ENCODE measurements around the gene CTCFL. TPM values are rescaled to one million over a fixed set of nuclear protein-coding genes. Genes with fewer than 3 reads are reported as not detected.

The CTCFL gene
- polyA plus RNA-seq, 4 donors = 1.4 to 4.5 (median 2.2) TPM

DNA sequence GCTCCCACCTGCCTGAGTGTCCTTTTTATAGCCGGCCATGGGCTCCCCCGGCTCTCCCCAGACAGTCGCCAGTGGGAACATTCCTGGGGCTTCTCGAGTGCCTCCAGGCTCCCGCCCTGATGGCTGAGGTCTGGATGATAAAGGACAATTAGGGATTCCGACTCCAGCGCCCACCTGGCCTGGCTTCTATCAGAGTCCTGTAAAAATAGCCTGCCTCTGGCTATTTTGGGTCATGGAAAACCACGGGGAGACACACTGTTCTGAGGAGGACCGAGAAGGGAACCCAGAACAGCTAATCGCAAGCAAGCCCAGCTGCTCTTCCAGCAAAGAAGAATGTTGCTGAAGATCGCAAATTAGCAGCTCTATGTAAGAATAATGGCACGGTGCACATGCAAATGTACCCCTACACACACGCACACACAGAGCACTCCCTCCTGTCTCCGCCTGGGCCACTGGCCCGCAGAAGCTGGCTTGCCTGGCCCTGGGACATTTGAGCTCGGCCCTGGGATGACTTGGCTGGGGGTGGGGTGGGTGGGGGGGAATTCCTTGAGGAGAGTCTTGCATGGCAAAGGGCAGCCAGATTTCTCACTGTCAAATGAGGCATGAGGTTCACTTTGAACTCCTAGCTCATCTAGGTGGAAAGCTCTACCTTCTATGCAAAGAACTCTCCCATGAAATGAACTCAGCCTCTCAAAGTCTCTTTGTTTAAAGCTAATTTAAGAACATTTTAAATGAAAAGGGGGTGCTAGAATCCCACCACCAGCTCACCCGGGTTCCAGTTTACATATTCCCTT lies 55.3 kb downstream of the CTCFL start:
- peak in 1 of 4 donors; percentile 63 for DNase-seq (ENCODE audit: low read depth in 4 of 4, low spot score in 3 of 4)

DNA sequence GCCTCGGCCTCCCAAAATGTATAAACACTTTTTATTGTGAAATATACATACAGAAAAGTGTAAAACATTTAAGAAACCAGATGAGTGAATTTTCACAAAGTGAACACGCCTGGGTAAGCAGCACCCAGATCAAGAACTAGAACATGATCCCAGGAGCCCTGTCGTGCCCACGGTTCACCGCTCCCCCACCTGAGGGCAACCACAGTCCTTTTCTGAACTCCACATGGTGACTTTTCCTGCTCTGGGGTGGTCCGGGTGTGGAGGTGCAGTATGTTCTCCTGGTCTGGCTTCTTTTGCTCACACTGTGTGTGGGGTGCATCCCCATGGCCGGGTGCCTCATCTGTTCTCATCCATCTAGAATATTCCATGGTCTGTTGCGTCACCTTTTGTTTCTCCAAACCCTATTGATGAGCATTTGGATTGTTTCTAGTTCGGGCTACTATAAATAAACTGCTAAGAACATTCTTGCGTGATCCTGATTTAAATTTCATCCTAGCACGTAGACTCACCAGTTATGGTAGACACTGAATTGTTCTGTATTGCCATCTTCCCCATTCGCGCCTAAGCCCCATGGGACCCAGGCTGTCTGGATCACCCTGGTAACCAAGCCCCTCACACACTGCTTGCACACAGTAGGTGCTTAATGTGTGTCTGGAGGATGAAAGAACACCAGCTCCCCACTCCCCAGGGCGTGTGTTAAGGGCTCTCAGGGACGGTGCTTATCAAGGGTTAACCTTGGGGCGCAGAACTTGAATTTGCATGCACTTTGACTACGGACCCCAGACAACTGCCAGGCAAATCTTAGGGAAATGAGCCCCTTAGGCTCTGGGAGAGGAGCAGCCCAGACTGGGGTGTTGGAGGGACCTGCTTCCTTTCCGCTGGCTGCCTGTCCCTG lies 56.2 kb downstream of the CTCFL start:
- DNase-seq (ENCODE audit: low read depth in 4 of 4, low spot score in 3 of 4) = no peak

DNA sequence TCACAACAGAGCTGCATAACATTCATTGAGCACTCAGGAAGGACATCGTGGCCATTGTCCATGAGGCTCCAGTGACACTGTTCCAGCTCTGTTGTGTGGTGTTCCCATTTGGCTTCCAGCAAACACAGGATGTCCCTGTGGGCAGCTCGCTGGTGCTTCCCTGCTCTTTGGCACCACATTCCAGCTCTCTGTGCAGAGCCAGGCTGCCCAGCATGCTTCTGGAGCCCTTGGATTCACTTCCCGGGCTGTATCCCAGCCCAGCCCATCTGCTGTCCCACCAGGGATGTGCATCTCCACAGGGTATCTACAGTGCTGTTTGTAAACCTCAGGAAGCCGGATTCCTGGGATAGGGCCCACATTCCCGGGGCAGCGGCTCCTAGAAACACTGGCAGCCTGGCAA lies 57.2 kb downstream of the CTCFL start:
- no peak for DNase-seq (ENCODE audit: low read depth in 4 of 4, low spot score in 3 of 4)

DNA sequence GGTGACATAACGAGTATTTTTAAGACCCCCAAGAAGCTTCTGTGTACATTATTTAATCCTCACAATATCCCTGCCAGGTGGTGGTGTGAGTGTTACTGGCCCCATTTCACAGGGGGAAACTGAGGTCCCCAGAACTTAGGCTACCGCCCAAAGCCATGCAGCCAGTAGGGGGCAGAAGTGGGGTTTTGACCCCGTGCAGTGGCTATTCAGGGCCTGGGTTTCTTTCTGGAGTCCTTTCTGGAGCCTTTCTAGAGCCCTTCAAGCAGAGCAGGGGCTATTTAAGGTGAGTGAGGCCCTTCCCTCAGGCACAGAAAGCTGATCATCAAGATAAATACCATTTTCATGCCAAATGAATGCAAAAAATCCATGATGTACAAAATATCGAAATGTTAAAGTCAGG lies 59.0 kb downstream of the CTCFL start:
- no peak for DNase-seq (ENCODE audit: low read depth in 4 of 4, low spot score in 3 of 4)

DNA sequence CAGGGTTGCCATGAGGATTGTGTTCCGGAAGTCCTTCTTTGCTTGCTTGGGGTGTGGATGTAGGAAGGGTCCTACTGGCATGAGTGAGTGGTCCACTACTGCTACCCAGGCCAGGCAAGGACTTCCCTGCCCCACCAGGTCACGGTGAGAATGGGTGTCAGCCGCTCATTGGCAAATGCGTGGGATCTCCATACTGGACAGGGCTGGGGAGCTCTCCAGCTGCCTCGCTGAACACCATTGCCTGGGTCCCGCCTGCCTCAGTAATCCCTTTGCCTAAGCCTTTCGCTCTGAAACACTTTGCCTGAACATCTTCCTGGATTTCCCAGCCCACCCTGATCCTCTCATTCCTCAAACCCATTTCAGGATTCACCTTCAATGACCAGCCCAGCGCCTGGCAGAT lies 59.5 kb downstream of the CTCFL start:
- no peak for DNase-seq (ENCODE audit: low read depth in 4 of 4, low spot score in 3 of 4)

DNA sequence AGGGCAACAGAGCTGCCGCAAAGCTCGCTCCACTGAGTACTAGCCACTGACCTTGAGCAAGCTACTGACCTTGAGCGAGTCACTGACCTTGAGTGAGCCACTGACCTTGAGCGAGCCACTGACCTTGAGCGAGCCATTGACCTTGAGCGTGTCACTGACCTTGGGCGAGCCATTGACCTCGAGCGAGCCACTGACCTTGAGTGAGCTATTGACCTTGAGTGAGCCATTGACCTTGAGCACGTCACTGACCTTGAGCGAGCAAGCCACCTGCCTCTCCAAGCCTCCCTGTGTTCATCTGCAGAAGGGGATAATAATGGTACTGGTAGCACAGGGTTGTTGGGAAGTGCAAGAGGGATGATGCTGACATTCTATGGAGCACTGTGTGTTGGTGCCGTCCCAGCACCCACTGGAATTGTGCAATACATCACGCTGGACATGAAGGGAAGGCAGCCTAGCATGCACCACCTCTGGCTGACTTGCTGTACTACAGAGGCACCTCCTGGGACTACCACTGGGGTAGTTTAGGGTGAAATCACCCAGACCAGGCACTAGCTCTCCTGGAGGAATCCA lies 60.2 kb downstream of the CTCFL start:
- DNase-seq (ENCODE audit: low read depth in 4 of 4, low spot score in 3 of 4) = no peak

DNA sequence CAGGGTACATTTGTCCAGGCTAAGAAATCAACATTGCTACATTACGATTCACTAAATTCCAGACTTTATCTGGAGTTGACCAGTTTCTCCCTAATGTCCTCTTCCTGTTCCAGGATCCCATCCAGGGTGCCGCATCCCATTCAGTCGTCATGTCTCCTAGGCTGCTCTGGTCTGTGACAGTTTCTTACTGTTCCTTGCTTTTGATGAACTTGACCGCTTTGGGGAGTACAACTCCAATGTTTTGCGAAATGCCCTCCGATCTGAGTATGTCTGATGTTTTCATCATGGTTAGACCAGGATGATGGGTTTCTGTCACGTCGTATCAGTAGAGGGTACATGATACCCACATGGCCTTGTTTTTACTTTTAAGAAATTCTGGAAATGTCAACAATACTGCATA lies 62.2 kb downstream of the CTCFL start:
- no peak for DNase-seq (ENCODE audit: low read depth in 4 of 4, low spot score in 3 of 4)

DNA sequence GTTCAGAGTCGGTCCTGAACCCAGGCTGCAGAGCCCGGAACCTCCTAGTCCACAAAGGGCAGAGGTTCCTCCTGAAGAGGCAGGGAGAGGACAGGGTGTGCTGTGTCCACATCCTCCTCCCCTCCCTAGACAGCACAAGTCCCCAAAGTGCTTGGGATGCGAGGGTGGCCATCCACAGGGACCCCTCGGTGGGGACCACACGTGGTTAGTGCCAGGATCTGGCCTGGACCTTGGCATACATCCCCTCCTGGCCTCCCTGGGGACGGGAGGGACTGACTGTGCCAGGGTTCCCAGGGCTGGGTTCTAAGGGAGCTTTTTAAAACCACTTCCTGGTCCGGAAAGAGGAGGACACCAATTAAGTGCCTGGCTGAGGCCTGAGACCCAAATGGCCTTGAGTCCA lies 63.2 kb downstream of the CTCFL start:
- no peak for DNase-seq (ENCODE audit: low read depth in 4 of 4, low spot score in 3 of 4)

DNA sequence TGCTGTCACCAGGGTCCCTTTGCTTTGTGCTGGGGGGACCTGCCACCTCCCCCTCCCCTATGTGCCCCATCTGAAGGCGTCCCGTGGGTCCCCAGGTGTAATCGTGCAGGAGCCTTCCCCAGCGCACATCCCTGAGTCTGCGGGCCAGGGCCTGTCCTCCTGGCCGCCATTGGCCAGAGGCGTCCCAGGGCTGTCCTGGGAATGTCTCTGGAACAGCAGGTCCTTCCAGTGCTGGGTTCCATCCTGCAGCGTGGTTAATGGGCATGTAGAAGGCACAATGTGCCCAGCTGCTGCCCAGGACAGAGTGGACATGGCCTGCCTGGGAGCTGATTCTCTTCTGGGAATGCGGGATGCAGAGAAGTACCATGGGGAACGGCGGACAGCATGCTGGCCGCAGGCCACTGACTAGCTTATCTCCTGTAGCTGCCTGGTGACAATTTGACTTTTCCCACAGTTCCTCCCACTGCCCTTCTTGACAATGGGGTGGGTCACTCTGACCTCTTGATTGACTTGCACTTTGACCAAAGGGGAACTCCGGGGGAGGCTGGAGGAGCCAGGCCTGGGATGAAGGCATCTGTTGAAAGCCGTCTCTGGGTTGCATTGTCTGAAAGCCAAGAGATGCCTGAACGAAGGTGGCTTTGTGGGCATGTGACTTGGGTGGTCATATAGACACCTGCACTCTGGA lies 64.0 kb downstream of the CTCFL start:
- DNase-seq (ENCODE audit: low read depth in 4 of 4, low spot score in 3 of 4) = no peak

DNA sequence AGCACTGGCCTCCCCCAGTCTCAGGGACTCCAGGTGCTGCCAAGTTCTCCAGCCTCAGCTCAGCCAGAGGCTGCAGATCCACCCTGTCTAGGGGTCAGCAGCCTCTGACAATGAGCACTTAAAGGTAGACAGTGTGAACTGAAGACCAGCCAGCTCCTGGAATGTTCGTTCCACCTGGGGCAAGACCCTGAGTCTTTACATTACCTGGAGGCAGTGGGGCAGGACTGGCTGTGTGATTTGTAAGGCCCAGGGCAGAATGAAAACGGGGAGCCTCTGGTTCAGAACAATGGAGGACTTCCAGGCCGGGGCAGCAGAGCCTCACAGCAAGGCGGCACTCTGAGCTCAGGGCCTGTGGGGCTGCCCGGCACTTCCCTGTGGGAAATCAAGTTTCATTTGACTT lies 65.0 kb downstream of the CTCFL start:
- DNase-seq (ENCODE audit: low read depth in 4 of 4, low spot score in 3 of 4) = no peak

DNA sequence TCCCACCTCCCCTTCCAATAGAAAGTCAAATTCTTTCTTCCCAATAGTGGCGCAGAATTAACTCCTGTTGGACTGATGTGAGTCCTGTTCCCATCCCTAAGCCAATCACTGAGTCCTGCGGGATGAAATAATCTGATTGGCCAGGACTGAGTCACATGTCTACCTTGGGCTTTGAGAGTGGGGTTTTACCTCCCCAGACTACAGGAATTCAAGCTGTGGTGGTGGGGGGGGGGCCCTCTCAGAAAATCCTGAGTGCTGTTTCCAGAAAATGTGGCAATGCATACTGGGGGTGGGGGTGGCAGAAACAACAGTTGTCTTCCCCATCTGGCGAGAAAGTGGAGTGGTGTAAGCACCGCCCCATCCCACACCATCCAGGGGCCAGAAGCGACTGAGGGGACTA lies 65.7 kb downstream of the CTCFL start:
- DNase-seq (ENCODE audit: low read depth in 4 of 4, low spot score in 3 of 4) = no peak

DNA sequence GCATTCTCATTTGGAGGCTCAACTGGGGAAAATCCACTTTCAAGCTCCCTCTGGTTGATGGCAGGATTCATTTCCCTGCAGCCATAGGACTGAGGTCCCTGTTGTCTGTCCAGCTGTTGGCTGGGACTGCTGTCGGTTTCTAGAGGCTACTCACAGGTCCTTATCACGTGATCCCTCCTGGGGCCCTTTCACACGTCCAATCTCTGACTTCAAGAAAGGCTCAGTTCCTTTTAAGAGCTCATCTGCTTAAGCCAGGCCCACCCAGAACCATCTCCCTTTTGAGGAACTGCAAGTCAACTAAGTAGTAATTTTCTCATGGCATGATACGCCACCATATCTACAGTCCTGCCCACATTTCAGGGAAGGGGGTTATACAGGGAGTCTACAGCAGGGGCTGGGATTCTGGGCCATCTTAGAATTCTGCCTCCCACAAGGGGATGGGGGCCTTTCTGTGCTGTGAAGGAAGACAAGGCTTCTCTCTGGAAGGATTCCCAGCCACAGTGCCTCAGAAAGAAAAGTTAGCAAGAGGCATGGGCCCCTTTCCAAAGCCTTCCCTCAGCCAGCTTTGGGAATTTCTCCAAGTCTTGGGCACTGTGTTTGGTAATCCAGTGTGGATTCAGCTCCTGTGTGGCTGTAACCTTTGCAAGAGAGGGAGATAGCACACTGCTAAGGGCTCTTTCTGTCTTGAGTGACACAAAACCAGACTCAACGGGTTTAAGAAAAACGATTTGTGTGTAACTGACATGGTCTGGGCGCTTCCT lies 66.4 kb downstream of the CTCFL start:
- DNase-seq (ENCODE audit: low read depth in 4 of 4, low spot score in 3 of 4) = no peak

DNA sequence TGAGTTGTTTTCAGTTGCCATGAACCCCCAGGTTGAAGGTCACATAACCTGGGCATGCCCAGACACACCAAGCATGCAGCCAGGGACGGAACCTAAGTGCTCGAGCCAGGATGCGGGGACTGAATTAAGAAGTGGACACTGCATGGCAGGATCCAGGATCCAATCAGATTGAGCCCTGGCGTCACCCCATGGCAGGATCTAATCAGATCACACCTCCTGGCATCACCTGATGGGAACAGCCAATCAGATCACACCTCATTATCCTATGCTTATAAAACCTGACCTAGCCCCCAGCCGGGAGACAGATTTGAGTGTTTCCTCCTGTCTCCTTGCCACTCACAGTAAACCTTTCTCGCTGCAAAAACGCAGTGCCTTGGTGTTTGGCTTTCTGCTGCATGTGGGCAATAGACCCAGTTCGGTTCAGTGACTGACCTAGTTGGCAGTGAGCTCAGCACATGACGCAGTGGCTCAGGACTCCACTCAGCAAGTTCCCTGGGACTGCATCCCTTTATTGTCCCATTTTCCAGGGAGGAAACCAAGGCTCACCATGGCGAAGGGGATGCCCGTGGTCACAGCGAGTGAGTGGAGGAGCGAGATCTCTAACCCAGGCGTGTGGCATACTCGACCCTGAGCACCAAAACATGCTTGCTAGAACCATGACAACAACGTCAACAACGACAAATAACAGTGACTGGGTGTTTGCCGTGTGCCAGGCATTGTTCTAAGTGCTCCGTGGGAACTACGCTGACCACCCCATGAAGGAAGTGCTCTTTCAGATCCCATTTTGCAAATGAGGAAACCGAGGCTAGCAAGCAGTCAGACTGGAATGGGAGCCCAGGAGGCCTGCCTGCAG lies 67.5 kb downstream of the CTCFL start:
- DNase-seq (ENCODE audit: low read depth in 4 of 4, low spot score in 3 of 4) = no peak

DNA sequence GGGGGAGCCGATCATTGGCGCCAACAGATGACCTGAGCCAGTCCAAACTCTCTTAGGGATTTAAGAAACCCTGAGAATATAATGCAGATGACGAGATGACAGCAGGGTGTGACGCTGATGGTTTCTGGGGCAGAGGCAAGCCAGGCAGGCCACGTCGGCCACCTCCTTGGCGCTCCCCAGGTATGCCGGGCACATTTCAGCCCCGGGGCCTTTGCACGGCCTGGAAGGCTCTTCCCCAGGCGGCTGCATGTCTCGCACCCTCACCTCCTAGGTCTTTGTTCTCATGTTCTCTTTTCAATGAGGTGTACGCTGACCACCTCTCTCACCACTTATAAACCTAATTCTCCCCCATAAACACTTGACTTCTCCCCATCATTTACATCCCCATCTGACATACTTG lies 68.8 kb downstream of the CTCFL start:
- DNase-seq (ENCODE audit: low read depth in 4 of 4, low spot score in 3 of 4) = no peak

DNA sequence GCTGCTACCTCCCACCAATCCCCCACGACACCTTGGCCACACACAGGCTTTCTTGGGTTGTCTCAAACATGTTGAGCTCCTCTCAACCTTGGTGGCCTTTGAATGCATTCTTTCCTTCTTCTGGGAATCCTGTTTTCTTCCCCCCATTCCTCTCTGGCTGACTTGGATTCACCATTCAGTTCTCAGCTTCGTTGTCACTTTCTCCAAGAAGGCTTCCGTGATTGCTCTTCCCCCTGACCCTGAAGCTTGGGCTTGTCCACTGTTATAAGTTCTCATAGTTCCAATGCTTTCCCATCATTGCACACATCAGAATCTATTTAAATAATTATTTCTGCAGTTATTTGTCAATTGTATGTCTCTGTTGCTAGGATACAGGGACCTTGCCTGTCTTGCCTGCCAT lies 69.6 kb downstream of the CTCFL start:
- no peak for DNase-seq (ENCODE audit: low read depth in 4 of 4, low spot score in 3 of 4)

DNA sequence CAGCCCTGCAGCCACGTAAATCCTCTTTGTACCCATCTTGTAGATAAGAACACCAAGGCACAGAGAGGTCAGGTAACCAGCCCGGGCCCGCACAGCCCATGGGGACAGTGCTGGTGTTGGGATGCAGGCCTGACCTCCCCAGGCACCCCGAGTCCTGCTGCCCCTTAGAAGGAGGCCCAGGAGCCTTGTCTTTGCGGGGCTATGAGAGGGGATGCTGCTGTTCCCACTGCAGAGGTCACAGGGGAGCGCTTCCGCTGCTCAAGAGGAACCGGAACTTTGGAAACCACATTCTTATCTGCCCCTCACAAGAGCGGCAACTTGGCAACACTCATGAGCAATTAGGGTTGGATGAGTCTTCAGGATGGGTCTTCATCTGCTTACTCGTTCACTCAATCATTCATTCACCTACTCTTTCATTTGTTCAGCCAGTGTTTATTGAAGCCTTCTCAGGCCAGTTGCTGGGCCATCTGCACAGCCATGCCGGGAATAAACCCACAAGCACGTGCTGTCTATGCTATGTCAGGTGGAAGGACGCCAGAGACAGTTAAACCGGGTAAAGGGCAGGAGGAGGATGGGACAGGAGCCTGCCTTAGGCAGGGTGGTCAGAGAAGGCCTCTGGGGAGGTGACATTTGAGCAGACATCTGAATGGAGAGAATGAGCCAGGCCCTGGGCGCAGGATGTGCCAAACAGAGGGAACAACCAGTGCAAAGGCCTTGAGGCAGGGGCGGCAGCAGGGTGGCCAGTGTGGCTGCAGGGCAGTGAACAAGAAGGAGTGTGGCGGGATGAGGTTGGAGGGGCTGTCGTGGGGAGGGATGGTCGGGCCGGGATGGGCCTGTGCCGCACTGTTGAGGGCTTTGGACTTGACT lies 72.9 kb downstream of the CTCFL start:
- no peak for DNase-seq (ENCODE audit: low read depth in 4 of 4, low spot score in 3 of 4)

DNA sequence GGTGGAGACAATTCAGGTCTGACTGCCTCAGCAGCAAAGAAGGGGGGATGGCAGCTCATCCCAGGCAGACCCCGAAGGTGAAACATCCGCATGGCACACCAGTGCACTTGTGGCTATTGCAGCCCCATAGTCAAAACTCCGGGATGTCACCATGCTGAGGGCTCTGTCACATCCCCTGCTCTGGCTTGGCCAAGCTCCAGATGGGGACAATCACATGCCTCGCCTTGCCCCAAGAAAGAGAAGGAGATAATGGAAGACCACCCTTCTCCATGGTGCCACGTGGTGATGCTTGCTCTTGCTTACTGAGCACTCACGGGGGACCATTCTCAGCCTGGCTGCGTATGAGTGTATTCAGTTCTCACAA lies 73.5 kb downstream of the CTCFL start:
- no peak for DNase-seq (ENCODE audit: low read depth in 4 of 4, low spot score in 3 of 4)

DNA sequence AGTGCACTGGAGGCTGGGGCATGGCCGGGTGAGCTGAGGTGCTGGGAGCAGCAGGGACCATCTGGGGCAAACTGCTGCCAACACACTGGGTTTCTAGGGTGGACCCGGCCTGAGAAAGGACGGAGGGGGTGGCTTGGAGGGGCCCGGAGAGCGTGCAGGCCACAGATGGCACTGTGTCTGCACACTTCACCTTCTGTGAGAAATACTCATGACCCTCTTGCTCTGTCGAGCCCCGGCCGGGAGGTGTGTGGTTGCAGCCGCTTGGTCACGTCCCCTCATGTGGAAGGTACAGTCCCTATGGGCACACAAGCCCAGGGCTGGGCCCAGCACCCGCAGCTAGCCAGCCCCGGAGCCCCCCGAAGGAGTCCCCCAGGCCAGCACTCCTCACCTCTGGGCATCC lies 74.0 kb downstream of the CTCFL start:
- DNase-seq (ENCODE audit: low read depth in 4 of 4, low spot score in 3 of 4) = no peak

DNA sequence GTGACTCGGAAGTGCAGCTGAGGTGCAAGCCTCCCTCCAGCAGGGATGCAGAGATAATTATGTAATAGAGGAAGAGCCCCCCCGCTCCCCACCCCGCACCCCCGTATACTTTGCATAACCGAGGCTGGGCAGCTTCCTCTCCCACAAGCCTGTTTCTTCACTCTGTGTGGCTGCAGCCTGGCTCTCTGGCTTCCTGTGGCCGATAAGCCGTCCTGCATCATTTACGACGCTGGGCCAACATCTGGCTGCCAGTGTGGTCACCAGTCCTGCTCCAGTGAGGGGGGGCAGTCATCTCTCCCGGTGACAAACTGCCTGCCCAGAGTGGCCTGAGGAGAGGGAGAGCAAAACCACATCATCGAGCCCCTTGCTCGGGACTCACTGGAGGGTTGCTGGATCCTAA lies 74.5 kb downstream of the CTCFL start:
- DNase-seq (ENCODE audit: low read depth in 4 of 4, low spot score in 3 of 4) = no peak
